Stimulated activated CD8-positive, alpha-beta memory T cell treated with anti-CD3 and anti-CD28 coated beads, Interleukin-2, amount 100 ng/mL, for 48 hours (primary cell): ENCODE data around the gene PLEKHG5.
"Not testable (repeated sequence)": the region's sequence is repeated elsewhere in the genome, so short reads cannot be mapped to it uniquely, and the experiment has no call there.

ENCODE experiments used
- DNase-seq, 2 donors: peaks; one replicate each; pipeline ENCODE4 v3.0.0-alpha.2; 2020; ENCODE audit warnings: low read depth in 2 of 2

Gene PLEKHG5

GRCh38 chr1:6463120-6463412 lies 28.4 kb downstream of the PLEKHG5 start:
- DNase-seq: no peak

DNA sequence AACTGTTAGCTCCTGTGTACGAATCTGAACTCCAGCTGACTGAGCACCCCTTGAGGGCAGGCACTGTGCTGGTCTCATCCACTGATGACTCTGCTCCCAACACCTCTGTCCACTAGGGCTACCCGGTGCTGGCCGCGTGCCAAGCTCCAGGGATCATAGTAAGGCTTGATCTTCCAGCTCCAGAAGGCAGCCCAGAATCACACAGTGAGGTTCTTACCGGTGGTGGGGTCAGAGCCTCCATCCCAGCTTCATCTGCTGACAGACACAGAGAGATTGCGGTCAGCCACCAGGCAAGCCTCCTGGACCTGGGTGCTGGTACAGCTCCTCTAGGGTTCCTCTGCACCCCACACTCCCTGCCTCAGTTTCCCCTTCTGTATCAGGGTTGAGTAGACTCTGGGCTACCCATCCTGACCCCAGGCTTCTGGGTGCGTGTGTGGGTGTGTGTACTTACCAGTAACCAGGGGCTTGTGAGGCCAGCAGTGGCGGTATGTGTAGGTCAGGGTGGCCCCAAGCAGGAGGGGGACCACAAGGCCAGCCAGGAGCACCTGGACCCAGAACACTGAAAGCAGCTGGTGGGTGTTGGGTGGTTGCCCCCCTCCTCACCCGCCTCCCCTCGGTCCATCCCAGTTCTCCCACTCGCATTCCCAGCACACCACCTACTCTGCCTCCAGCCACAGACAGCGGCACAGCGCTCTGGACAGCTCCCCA lies 28.9 kb downstream of the PLEKHG5 start:
- DNase-seq: no peak

- DNase-seq: no peak
Measured at GRCh38 chr1:6461538-6462411, 29.7 kb downstream of the PLEKHG5 start.

DNA sequence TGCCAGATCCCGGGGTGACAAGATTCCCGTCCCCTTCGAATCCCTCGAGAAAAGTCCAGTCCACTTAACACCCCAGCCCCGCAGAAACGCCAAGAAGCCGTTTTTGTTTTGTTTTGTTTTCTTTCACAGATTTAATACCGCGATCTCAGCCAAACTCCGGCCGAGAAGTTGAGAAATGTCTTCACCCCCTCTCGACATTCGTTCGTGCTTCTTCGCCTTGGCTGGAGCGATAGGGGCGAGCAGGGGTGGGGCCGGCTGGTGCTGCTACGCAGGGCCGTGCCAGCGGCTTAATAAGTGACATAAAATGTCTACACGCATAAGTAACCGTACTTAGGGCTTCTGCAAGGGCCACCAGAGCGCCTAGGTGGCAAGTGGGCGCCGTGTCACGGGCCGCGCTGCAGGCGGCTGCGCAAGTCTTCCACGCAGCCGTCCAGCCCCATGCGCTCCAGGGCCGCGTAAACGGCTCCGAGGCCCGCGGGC lies 30.4 kb downstream of the PLEKHG5 start:
- DNase-seq: no peak

- peak; percentile 65 to 67 for DNase-seq
Measured at GRCh38 chr1:6460301-6461050, 31.0 kb downstream of the PLEKHG5 start.

- DNase-seq: no peak
Measured at GRCh38 chr1:6459850-6460265, 31.6 kb downstream of the PLEKHG5 start.

- DNase-seq: no peak
Measured at GRCh38 chr1:6456800-6457466, 34.5 kb downstream of the PLEKHG5 start.

GRCh38 chr1:6455752-6456520 lies 35.5 kb downstream of the PLEKHG5 start:
- DNase-seq: not testable (repeated sequence)

DNA sequence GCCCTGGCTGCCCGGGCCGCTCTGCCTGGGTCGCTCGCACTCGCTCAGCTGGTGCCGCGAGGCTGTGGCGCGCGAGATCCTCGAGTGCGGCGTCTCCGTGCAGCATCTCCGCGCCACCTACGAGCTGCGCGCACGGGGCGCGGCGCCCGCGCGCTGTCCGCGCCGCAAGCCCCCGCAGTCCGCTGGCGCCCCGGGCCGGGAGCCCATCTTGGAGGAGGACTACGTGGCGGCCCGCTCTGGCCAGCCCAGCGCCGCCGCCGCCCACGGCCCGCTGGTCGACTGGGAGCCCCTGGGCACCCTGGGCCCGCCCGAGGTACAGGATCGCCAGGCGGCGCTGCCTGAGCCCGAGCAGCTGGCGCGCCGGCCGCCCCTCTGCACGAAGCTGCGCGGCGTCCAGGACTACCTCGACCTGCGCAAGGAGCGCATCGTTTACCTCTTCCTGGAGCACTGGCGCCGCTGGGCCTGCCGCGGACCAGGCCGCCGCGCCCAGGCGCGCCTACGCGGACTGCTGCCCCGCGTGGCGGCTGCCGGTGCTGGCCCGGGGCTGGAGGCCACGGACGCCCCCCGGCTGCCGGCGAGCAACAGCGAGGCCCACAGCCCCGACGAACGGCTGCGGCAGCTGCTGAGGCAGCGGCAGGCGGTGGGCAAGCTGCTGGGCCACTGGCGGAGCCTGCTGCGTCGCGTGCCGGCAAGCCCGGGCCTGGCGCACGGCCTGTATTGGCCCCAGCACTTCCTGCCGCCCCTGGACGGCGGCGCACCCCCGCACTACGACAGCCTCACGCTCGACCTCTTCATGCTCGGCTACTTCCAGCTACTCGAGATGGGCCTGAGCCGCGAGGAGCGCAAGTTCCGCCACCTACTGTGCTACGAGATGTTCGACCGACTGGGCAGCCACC lies 36.4 kb downstream of the PLEKHG5 start:
- no peak for DNase-seq

DNA sequence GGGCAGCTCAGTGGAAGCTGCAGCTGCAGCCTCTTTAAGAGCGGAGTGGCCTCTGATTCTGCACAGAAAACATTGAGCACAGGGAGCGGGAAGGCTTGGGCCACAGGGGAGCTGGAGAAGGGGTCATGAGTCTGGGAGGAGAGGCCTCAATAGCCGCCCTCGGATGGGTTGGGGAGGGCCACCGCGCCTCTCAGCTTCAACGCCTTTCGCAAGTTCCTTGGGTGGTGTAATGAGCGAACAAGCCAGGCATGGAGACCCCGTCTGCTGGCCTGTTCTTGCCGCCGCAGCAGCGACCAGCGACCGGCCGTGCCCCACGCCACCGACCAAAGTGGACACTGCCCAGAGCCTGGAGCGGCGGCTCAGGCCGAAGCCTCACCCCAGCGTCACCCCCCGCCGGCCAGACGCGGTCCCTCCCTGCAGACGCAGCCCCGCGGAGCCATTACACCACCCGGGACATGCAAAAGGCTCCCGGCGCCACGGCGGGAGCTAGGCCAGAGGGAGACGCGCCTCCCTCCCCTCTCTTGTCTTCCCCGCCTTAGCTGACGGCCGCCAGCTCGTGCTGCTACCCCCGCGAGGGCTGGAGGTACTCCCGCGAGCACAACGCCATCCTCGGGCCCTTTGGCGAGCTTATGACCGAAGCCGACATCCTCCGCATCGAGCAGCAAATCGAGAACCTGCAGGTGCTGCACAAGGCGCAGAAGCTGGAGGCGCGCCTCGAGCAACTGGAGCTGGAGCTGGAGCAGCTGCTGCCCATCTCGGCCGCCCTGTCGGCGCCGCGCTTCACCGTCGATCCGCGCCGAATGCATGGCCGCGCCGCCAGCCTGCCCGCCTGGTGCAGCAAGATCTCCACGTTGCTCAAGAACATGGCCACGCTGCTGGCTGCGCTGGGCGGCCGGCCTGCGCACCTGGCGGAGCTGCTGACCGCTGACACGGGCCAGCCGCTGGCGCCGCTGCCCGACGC lies 37.3 kb downstream of the PLEKHG5 start:
- DNase-seq: not testable (repeated sequence)

DNA sequence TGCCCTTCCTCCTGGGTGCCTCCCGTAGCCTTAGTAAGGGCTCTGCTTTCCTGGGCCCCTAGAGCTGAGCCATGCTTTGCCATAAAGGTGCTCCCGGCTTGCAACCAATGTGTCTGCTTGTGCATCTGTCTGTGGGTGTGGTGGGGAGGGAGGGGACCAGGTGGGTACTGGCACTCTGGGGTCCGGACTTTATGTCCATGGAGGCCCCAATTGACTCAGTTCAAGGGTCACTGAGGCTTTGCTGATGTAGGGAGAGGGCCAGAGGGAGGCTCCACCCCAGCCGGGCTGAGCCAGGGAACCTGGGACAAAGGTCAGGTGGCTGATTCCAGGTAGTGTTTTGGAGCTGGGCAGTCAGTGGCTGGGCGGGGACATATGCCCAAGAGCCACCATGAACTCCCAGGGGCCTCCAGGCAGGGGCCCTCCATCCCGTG lies 40.5 kb downstream of the PLEKHG5 start:
- DNase-seq: no peak

DNA sequence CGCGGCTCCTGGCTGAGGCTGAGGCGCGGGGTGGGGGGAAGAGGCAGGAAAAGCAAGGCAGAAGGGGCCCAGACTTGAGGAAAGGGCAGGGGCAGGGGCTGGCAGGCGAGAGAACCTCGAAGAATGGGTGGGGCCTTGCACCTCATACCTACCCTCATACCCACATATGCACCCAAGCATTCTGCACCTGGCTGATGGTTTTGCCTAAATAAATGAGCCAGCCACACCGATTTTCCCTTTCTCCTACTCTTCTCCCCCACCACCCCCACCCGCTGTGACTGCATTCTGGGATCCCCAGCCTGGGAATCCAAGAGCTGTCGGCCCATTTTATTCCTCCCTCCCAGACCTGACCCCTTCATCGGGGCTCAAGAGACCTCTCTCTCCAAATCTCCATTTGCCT lies 41.0 kb downstream of the PLEKHG5 start:
- not testable (repeated sequence) for DNase-seq

- no peak for DNase-seq
Measured at GRCh38 chr1:6450005-6450450, 41.4 kb downstream of the PLEKHG5 start.

DNA sequence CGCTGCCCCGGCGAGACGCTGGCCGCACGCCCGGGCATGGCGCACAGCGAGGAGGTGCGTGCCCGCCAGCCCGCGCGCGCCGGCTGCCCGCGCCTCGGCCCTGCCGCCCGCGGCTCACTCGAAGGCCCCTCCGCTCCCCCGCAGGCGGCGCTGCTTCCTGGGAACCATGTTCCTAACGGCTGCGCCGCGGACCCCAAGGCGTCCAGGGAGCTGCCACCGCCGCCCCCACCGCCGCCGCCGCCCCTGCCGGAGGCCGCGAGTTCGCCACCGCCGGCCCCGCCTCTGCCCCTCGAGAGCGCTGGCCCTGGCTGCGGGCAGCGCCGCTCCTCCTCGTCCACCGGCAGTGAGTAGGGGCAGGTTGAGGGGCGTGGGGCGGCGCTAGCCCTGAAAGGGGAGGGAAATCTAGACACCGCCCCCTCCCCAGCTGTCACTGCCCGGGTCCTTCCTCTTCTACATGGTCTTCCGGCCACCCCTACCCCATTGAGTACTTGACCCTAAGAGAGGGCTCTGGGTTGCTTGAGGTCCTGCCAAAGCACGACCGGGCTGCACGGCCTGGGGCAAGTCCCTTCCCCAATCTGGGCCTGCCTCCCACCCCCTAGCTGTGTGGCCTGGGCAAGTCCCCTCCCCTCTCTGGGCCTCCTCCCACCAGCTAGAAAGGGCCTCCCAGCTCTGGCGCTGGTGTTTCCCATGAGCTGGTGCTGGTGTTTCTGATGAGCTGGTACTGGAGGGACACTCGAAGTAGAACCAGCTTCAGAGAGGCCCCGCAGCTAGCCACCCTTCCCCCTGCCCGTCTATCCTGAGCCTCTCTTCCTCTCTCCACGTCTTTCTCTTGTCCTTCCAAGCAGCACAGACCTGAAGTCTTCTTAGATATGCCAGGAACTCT lies 42.5 kb downstream of the PLEKHG5 start:
- no peak for DNase-seq

- DNase-seq: no peak
Measured at GRCh38 chr1:6447818-6448748, 43.4 kb downstream of the PLEKHG5 start.

GRCh38 chr1:6447016-6447817 lies 44.2 kb downstream of the PLEKHG5 start:
- no peak for DNase-seq
